OCI-LY7 (cell line): ENCODE measurements around the gene ERFE. TPM values are rescaled to one million over a fixed set of nuclear protein-coding genes. Genes with fewer than 3 reads are reported as not detected.
A peak's percentile ranks its signal among the peaks of the same experiment; 100 is the strongest.

Experiments
- BruUV-seq: library from RNA; stranded (reverse); fragments of 400-500 nt; replicated peaks from 2 replicates; lab custom pipeline; 2021; lab: Mats Ljungman, UMichigan
- CTCF ChIA-PET: fragments of 300-600 bp; sonication (Branson Sonifier 250); formaldehyde crosslinking; loops from one replicate; lab custom pipeline; 2022; ENCODE audit warnings: antibody characterized with exemption; ENCODE audit not compliant: unreplicated experiment; lab: Charles Lee
- POLR2A ChIA-PET: fragments of 300-600 bp; sonication (Branson Sonifier 250); formaldehyde crosslinking; loops from one replicate; lab custom pipeline; 2022; ENCODE audit warnings: antibody characterized with exemption; lab: Charles Lee
- DNase-seq: peaks from one replicate; pipeline ENCODE4 v3.0.0-alpha.2; 2015; ENCODE audit warnings: low spot score
- H2AFZ ChIP-seq: fragments of 200-600 bp; sonication (generic), shearing (Covaris generic); 2 replicates; pipeline ENCODE4 v1.6.1; 2014; ENCODE audit warnings: mild to moderate bottlenecking, antibody characterized with exemption, low read length, moderate library complexity
- H3K27ac ChIP-seq: fragments of 200-600 bp; sonication (generic); 2 replicates; pipeline ENCODE4 v1.5.1; 2014; ENCODE audit warnings: mixed run types, low read depth, mild to moderate bottlenecking, moderate library complexity, low read length, inconsistent platforms; ENCODE audit not compliant: poor library complexity, severe bottlenecking
- H3K36me3 ChIP-seq: fragments of 200-600 bp; sonication (generic); 2 replicates; pipeline ENCODE4 v1.6.1; 2014; ENCODE audit warnings: mild to moderate bottlenecking, antibody characterized with exemption, low read length, moderate library complexity, mixed read lengths; ENCODE audit not compliant: insufficient read depth
- H3K4me1 ChIP-seq: fragments of 200-600 bp; sonication (generic); 2 replicates; pipeline ENCODE4 v1.5.1; 2014; ENCODE audit warnings: mild to moderate bottlenecking, low read length; ENCODE audit not compliant: insufficient read depth, poor library complexity, severe bottlenecking
- H3K4me2 ChIP-seq: fragments of 200-600 bp; sonication (generic); 2 replicates; pipeline ENCODE4 v1.6.1; 2014; ENCODE audit warnings: mild to moderate bottlenecking, low read length
- H3K4me3 ChIP-seq: fragments of 200-600 bp; sonication (generic); 2 replicates; pipeline ENCODE4 v1.5.1; 2014; ENCODE audit warnings: mild to moderate bottlenecking, low read depth, low read length; ENCODE audit not compliant: poor library complexity, severe bottlenecking
- H3K79me2 ChIP-seq: fragments of 200-600 bp; sonication (generic); 2 replicates; pipeline ENCODE4 v1.6.1; 2016; ENCODE audit warnings: low read depth, mild to moderate bottlenecking, low read length, moderate library complexity, mixed read lengths; ENCODE audit not compliant: insufficient read depth
- H3K9me2 ChIP-seq: fragments of 200-600 bp; sonication (generic); 2 replicates; pipeline ENCODE4 v1.6.1; 2016; ENCODE audit warnings: mild to moderate bottlenecking, low read length, mixed read lengths; ENCODE audit not compliant: insufficient read depth
- H3K9me3 ChIP-seq: fragments of 200-600 bp; sonication (generic); 2 replicates; pipeline ENCODE4 v1.6.1; 2014; ENCODE audit warnings: mild to moderate bottlenecking, mixed run types, low read length, mixed read lengths
- H4K20me1 ChIP-seq: fragments of 200-600 bp; sonication (generic); 2 replicates; pipeline ENCODE4 v1.6.1; 2014; ENCODE audit warnings: mild to moderate bottlenecking, antibody characterized with exemption, low read length, moderate library complexity, mixed read lengths; ENCODE audit not compliant: insufficient read depth
- EZH2phosphoT487 ChIP-seq: fragments of 200-600 bp; sonication (generic); IDR thresholded peaks from 2 replicates; pipeline ENCODE4 v1.6.1; 2018; ENCODE audit warnings: low read depth, borderline replicate concordance, mild to moderate bottlenecking, mixed run types, antibody characterized with exemption, low read length, moderate library complexity, mixed read lengths
- intact Hi-C: fragments of 100-400 bp; cut with micrococcal nuclease; formaldehyde crosslinking; loops from one replicate; pipeline ENCODE4 v1.10.0; 2022; ENCODE audit not compliant: unreplicated experiment
- total RNA-seq, 2 experiments: library from RNA; depleted of rRNA in 1 of 2; stranded (reverse); fragments of >200 nt in 1 of 2; shearing (Covaris generic) in 1 of 2; gene quantifications; 2 replicates each; pipeline ENCODE4 v1.2.3, GENCODE V29; 2014 to 2022
- TF ChIP-seq, protein P1 (sequence below): fragments of 200-600 bp; sonication (generic); conservative IDR thresholded peaks from 2 replicates; pipeline ENCODE4 v1.5.1; 2014; ENCODE audit warnings: mild to moderate bottlenecking, antibody characterized with exemption, low read length, moderate library complexity, mixed read lengths

ERFE gene
- total RNA-seq, 2 experiments from 2014 or later: 8.2 to 10.2 TPM

DNA sequence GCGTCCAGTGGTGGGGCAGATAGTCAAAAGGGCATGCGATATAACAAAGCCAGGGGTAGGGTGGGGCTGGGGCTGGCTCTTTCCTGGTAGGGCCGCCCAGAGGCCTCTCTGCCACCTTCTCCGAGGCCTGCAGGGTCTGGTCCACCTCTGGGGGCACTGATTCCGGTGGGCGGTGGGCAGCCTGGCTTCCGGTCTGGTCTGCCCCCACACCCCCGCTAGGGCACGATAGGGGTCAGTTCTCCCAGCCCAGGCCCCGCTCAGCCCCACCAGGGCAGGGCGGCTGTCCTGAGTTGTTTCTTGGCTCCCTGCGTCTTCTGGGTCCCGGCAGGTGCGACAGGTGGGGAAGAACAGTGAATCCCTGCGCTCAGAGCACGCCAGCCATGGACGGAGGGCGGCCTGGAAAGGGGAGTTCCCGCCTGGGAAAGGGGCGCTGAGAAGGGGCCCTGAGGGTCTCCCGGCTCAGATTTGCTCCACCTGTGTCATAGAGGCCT lies 707 bp upstream of the ERFE start:
- Histone ChIP-seq H3K4me2 (no peak overlapping the region), H3K36me3 (no peaks in the 10 kb centered on the region), H3K4me3 (no peak overlapping the region), H3K4me1 (peaks cover 21% of the 10 kb centered on the region), H3K79me2 (no peaks in the 10 kb centered on the region), H4K20me1 (no peaks in the 10 kb centered on the region), H3K9me2 (no peaks in the 10 kb centered on the region), H3K27ac (no peak overlapping the region), H3K9me3 (no peaks in the 10 kb centered on the region), H2AFZ (no peak overlapping the region)
- ChIA-PET POLR2A (no interaction called here), CTCF (no interaction called here)
- intact Hi-C loops: loop anchor here (10.0 kb wide), 1 partner anchor 233 kb away; no protein-coding TSS in a partner anchor
- no peak for DNase-seq
- BruUV-seq: no TSS peak
- TF ChIP-seq, protein P1, sequence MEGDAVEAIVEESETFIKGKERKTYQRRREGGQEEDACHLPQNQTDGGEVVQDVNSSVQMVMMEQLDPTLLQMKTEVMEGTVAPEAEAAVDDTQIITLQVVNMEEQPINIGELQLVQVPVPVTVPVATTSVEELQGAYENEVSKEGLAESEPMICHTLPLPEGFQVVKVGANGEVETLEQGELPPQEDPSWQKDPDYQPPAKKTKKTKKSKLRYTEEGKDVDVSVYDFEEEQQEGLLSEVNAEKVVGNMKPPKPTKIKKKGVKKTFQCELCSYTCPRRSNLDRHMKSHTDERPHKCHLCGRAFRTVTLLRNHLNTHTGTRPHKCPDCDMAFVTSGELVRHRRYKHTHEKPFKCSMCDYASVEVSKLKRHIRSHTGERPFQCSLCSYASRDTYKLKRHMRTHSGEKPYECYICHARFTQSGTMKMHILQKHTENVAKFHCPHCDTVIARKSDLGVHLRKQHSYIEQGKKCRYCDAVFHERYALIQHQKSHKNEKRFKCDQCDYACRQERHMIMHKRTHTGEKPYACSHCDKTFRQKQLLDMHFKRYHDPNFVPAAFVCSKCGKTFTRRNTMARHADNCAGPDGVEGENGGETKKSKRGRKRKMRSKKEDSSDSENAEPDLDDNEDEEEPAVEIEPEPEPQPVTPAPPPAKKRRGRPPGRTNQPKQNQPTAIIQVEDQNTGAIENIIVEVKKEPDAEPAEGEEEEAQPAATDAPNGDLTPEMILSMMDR: no peak
- TF ChIP-seq EZH2phosphoT487: no peak

DNA sequence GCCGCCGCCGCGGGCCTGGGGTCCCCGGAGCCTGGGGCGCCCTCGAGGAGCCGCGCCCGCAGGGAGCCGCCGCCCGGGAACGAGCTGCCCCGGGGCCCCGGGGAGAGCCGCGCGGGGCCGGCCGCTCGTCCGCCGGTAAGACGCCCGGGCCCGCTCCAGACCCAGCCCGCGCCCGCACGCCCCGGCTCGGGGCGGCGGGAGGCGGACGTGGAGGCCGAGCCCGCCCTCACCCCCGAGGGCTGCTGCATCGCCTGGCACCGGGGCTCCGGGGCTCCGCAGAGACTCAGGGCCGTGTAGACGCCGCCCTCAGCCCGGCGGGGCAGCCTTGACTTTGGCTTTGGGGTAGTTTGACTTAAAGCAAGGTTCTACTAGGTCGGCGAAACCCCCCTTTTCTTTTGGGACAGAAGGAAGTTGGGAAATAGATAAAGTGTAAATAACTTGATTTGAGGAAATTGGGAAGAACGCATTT lies 335 bp downstream of the ERFE start:
- H3K9me3 ChIP-seq: no peaks in the 10 kb centered on the region

More for the DNA sequence above, 335 bp downstream of the ERFE start:
- Histone ChIP-seq H3K27ac (no peak overlapping the region), H3K36me3 (no peaks in the 10 kb centered on the region), H3K9me2 (no peaks in the 10 kb centered on the region), H3K79me2 (no peaks in the 10 kb centered on the region), H3K4me2 (peak overlapping the region; percentile 61), H4K20me1 (no peaks in the 10 kb centered on the region), H3K4me3 (peak overlapping the region; percentile 64), H2AFZ (0 out of 2 replicates have a peak overlapping the region, but pooled peaks have one; percentile 52), H3K4me1 (peaks cover 21% of the 10 kb centered on the region)
- no TSS peak for BruUV-seq
- TF ChIP-seq EZH2phosphoT487: no peak
- TF ChIP-seq, protein P1: no peak
- ChIA-PET POLR2A (no interaction called here), CTCF (no interaction called here)
- intact Hi-C loops: loop anchor here (10.0 kb wide), 1 partner anchor 234 kb away; no protein-coding TSS in a partner anchor
- peak; percentile 44 for DNase-seq
